K562 (cell line): ENCODE results near the gene UGT2A2. TPM values are rescaled to one million over a fixed set of nuclear protein-coding genes. Genes with fewer than 3 reads are reported as not detected.
A peak's percentile ranks its signal among the peaks of the same experiment; 100 is the strongest.

Source experiments
- CBX3 ChIP-seq, 2 experiments: IDR thresholded peaks; 1 replicate in 1 of 2; 2 replicates in 1 of 2; pipeline ENCODE4 v1.6.1; 2012; ENCODE audit warnings: inconsistent platforms in 2 of 2, low read length in 2 of 2, borderline replicate concordance in 1 of 2, control low read depth in 1 of 2
- FOXJ3 ChIP-seq: sonication (generic); formaldehyde crosslinking; IDR thresholded peaks from 2 replicates; pipeline ENCODE4 v1.4.0; 2020; ENCODE audit warnings: mild to moderate bottlenecking, missing genetic modification reagents
- HDAC1 ChIP-seq, 2 experiments: fragments of 450-650 bp; IDR thresholded peaks; 2 replicates each; pipeline ENCODE4 v1.6.1; 2016 to 2017; ENCODE audit warnings: inconsistent platforms in 1 of 2, mild to moderate bottlenecking in 1 of 2, moderate library complexity in 1 of 2
- ILK ChIP-seq: fragments of 450-650 bp; IDR thresholded peaks from 2 replicates; pipeline ENCODE4 v1.6.1; 2016; ENCODE audit warnings: missing genetic modification characterization, low read depth, mild to moderate bottlenecking, missing compliant biosample characterization, moderate library complexity, borderline replicate concordance
- KAT7 ChIP-seq: sonication (generic); formaldehyde crosslinking; IDR thresholded peaks from 2 replicates; pipeline ENCODE4 v1.8.0; 2022; ENCODE audit warnings: missing genetic modification reagents, mild to moderate bottlenecking, borderline replicate concordance
- NFIX ChIP-seq: fragments of 250-450 bp; sonication (Bioruptor Pico); IDR thresholded peaks from 2 replicates; pipeline ENCODE4 v1.4.0; 2020; ENCODE audit warnings: low read depth, mild to moderate bottlenecking, moderate library complexity
- POLR2AphosphoS2 ChIP-seq: IDR thresholded peaks from 2 replicates; pipeline ENCODE4 v1.6.1; 2012; ENCODE audit warnings: low read length, improper control_type of control experiment
- RFX7 ChIP-seq: fragments of 250-450 bp; sonication (Bioruptor Pico); IDR thresholded peaks from 2 replicates; pipeline ENCODE4 v1.5.1; 2021; ENCODE audit warnings: mild to moderate bottlenecking
- TEAD4 ChIP-seq, 2 experiments: sonication (generic) in 1 of 2; formaldehyde crosslinking in 1 of 2; IDR thresholded peaks; 2 replicates each; pipeline versions ENCODE4 v1.6.1 to v1.8.0; 2012 to 2022; ENCODE audit warnings: borderline replicate concordance in 1 of 2, inconsistent platforms in 1 of 2, low read length in 1 of 2, mild to moderate bottlenecking in 1 of 2, missing genetic modification reagents in 1 of 2
- TSHZ1 ChIP-seq: fragments of 250-450 bp; sonication (Bioruptor Pico); IDR thresholded peaks from 2 replicates; pipeline ENCODE4 v1.4.0; 2020; ENCODE audit warnings: mild to moderate bottlenecking, moderate library complexity
- ZEB2 ChIP-seq: fragments of 450-650 bp; IDR thresholded peaks from 2 replicates; pipeline ENCODE4 v1.6.1; 2016
- ZNF212 ChIP-seq: fragments of 450-650 bp; formaldehyde crosslinking; IDR thresholded peaks from 2 replicates; pipeline ENCODE4 v1.4.0; 2020; ENCODE audit warnings: mild to moderate bottlenecking
- polyA plus RNA-seq, 8 experiments: library from polyadenylated mRNA; depleted of rRNA in 4 of 8; stranded (reverse) in 5 of 8; unstranded in 3 of 8; fragments of >200 nt; fragmentation: Nextera tagmentation in 2 of 8; fragmentation: Illumina TruSeq in 1 of 8; extraction: Ambion mirVana in 2 of 8; extraction: Trizol in 1 of 8; gene quantifications; 2 replicates each; pipeline versions ENCODE4 v1.2.1 to v1.2.3, GENCODE V29; 2011 to 2014; ENCODE audit warnings: inconsistent platforms in 1 of 8, missing spikeins in 1 of 8
- total RNA-seq, 7 experiments: library from RNA; depleted of rRNA in 6 of 7; stranded (reverse); fragments of >200 nt in 6 of 7; fragmentation: Illumina TruSeq in 2 of 7; extraction: Trizol in 2 of 7; gene quantifications; 2 replicates each; pipeline versions ENCODE4 v1.2.1 to v1.2.3, GENCODE V29; 2011 to 2021; ENCODE audit warnings: low replicate concordance in 1 of 7
- TF ChIP-seq, protein P1 (sequence below): sonication (generic); formaldehyde crosslinking; IDR thresholded peaks from 2 replicates; pipeline ENCODE4 v1.8.0; 2022; ENCODE audit warnings: missing genetic modification reagents, mild to moderate bottlenecking, moderate library complexity, borderline replicate concordance
- TF ChIP-seq, protein P2 (sequence below), 2 experiments: fragments of 450-650 bp; formaldehyde crosslinking in 1 of 2; IDR thresholded peaks; 2 replicates each; pipeline versions ENCODE4 v1.4.0 to v1.6.1; 2014 to 2020; ENCODE audit warnings: mild to moderate bottlenecking in 2 of 2, borderline replicate concordance in 1 of 2, low read depth in 1 of 2

UGT2A2 gene
- total and polyA plus RNA-seq, 9 of the 15 experiments (the other 6 are each of a cell fraction or from before 2014, with no cell fraction given) = not detected

- no peak for TF ChIP-seq TSHZ1
- no peak for TF ChIP-seq KAT7 (CRISPR knock-in tag)
- TF ChIP-seq, protein P1, sequence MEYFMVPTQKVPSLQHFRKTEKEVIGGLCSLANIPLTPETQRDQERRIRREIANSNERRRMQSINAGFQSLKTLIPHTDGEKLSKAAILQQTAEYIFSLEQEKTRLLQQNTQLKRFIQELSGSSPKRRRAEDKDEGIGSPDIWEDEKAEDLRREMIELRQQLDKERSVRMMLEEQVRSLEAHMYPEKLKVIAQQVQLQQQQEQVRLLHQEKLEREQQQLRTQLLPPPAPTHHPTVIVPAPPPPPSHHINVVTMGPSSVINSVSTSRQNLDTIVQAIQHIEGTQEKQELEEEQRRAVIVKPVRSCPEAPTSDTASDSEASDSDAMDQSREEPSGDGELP (CRISPR knock-in tag) = peak; percentile 54
- TF ChIP-seq ZEB2 = no peak
- no peak for TF ChIP-seq TEAD4 (IDR thresholded peaks at IDR 0.05; ENCODE audit: low read length)
- no peak for TF ChIP-seq TEAD4 (CRISPR knock-in tag; IDR thresholded peaks at IDR 0.05; ENCODE audit: borderline replicate concordance)
- no peak for TF ChIP-seq CBX3 (IDR thresholded peaks at IDR 0.05; ENCODE audit: borderline replicate concordance in 1 of 2, low read length in 2 of 2)
- TF ChIP-seq FOXJ3 = no peak
- TF ChIP-seq NFIX (CRISPR knock-in tag) = no peak
- no peak for TF ChIP-seq ZNF212
- no peak for TF ChIP-seq HDAC1 (IDR thresholded peaks at IDR 0.05)
- no peak for TF ChIP-seq RFX7 (CRISPR knock-in tag)
- TF ChIP-seq POLR2AphosphoS2 = no peak
- TF ChIP-seq, protein P2, sequence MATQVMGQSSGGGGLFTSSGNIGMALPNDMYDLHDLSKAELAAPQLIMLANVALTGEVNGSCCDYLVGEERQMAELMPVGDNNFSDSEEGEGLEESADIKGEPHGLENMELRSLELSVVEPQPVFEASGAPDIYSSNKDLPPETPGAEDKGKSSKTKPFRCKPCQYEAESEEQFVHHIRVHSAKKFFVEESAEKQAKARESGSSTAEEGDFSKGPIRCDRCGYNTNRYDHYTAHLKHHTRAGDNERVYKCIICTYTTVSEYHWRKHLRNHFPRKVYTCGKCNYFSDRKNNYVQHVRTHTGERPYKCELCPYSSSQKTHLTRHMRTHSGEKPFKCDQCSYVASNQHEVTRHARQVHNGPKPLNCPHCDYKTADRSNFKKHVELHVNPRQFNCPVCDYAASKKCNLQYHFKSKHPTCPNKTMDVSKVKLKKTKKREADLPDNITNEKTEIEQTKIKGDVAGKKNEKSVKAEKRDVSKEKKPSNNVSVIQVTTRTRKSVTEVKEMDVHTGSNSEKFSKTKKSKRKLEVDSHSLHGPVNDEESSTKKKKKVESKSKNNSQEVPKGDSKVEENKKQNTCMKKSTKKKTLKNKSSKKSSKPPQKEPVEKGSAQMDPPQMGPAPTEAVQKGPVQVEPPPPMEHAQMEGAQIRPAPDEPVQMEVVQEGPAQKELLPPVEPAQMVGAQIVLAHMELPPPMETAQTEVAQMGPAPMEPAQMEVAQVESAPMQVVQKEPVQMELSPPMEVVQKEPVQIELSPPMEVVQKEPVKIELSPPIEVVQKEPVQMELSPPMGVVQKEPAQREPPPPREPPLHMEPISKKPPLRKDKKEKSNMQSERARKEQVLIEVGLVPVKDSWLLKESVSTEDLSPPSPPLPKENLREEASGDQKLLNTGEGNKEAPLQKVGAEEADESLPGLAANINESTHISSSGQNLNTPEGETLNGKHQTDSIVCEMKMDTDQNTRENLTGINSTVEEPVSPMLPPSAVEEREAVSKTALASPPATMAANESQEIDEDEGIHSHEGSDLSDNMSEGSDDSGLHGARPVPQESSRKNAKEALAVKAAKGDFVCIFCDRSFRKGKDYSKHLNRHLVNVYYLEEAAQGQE (IDR thresholded peaks at IDR 0.05; ENCODE audit: borderline replicate concordance) = peak; percentile 60
- TF ChIP-seq, protein P2 (CRISPR knock-in tag; IDR thresholded peaks at IDR 0.05; ENCODE audit: low read depth) = no peak
- TF ChIP-seq ILK = no peak
These were observed 93.2 kb downstream of the UGT2A2 start (continued) for GRCh38 chr4:69546134-69546765.
